Measurements from ENCODE around the gene MAP3K5.

The MAP3K5 gene

DNA sequence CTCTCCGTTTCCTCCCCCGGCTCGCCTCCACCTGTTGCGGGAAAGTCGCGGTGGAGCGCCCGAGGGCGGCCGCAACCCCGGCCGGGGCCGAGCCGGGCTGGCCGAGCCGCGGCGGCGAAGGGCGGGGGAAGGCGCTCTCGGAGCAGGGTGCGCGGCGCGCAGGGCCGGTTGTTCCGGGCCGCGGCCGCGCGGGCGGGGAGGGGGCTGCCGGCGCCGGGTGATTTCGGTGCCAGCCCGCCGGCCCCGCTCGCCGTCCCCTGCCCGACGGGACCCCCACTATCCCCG lies 242.3 kb downstream of the MAP3K5 start:
- H3K36me3 ChIP-seq (ENCODE audit: control insufficient read depth in 4 of 4, insufficient read depth in 4 of 4, low read length in 3 of 4): peaks cover 0 to under 1% (median 0%) of the 10 kb centered on the region in 4 experiments
- peak overlapping the region in 1 of 2 experiments; percentile 46 for H3K27ac ChIP-seq (ENCODE audit: insufficient read depth in 1 of 2, low read depth in 1 of 2, low read length in 2 of 2, poor library complexity in 1 of 2, severe bottlenecking in 2 of 2)
- H3K9me3 ChIP-seq (ENCODE audit: control extremely low read depth in 1 of 5, control insufficient read depth in 4 of 5, insufficient read depth in 2 of 5, low read depth in 1 of 5, low read length in 4 of 5): no peaks in the 10 kb centered on the region
- no peak for DNase-seq
- H3K4me3 ChIP-seq (ENCODE audit: control insufficient read depth in 1 of 7, extremely low read depth in 1 of 7, insufficient read depth in 4 of 7, low read depth in 2 of 7, low read length in 6 of 7): peak overlapping the region; percentile 60 to 88 (median 81)
- POLR2A ChIA-PET: interaction anchor here (1.0 kb wide), 1 partner anchor 25 kb away, joined by 3 read pairs; no protein-coding TSS in a partner anchor
- H3K4me1 ChIP-seq (ENCODE audit: control extremely low read depth in 1 of 4, control insufficient read depth in 4 of 4, insufficient read depth in 4 of 4, low read length in 3 of 4): peaks cover 0 to 34% (median 21%) of the 10 kb centered on the region in 4 experiments
- peaks cover 0 to 2% (median 0%) of the 10 kb centered on the region in 5 experiments for H3K27me3 ChIP-seq (replicated peaks in 2 of 5; ENCODE audit: control insufficient read depth in 4 of 5, insufficient read depth in 5 of 5, low read length in 4 of 5)
- CTCF ChIA-PET: interaction anchor here (0.6 to 5.5 kb wide), 20 partner anchors 10 to 260 kb away, joined by 3 to 89 read pairs (median 4); partner anchors contain the start of gene BCLAF1
- WGBS (ENCODE audit: insufficient coverage): 0% methylated on average over 39 of the region's 46 CpGs

DNA sequence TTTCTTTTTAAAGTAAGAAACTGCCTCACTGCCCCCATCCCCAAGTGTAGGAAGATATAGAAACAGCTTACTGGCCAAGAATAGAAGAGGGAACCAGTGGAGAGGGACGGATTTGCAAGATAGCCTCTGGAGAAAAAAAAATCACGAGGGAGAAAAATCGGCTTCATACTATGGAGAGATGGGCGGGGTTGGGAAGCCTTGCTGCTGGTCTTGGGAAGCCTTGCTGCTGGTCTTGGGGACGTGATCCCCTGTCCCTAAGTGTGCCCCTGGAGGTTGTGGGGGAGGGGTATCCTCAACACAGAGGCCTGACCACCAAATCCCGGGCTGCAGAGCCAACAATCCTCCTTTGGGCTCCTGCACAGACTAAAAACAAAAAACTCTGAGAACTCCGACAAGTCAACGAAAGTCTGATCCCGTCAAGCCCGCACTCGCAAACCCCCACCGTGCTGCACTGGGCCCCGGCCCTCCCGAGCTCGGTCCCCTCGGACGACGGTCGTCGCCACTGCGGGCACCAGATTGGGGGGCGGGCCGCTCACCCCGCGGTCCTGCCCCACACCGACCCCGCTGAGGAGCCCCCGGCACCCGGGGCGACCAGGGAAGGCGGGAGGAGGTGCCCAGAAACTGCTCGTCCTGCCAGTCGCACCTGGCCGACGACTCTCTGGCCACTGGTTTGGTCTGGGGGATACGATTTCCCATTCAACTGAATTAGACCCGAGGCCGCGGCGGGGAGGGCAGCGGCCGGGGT lies 242.8 kb downstream of the MAP3K5 start:
- Histone ChIP-seq H3K4me3 (ENCODE audit: control insufficient read depth in 1 of 7, extremely low read depth in 1 of 7, insufficient read depth in 4 of 7, low read depth in 2 of 7, low read length in 6 of 7) (peak overlapping the region; percentile 60 to 88 (median 81)), H3K27ac (ENCODE audit: insufficient read depth in 1 of 2, low read depth in 1 of 2, low read length in 2 of 2, poor library complexity in 1 of 2, severe bottlenecking in 2 of 2) (peak overlapping the region in 1 of 2 experiments; percentile 46), H3K4me1 (ENCODE audit: control extremely low read depth in 1 of 4, control insufficient read depth in 4 of 4, insufficient read depth in 4 of 4, low read length in 3 of 4) (peaks cover 0 to 34% (median 21%) of the 10 kb centered on the region in 4 experiments), H3K9me3 (ENCODE audit: control extremely low read depth in 1 of 5, control insufficient read depth in 4 of 5, insufficient read depth in 2 of 5, low read depth in 1 of 5, low read length in 4 of 5) (no peaks in the 10 kb centered on the region), H3K27me3 (replicated peaks in 2 of 5; ENCODE audit: control insufficient read depth in 4 of 5, insufficient read depth in 5 of 5, low read length in 4 of 5) (peaks cover 0 to 2% (median 0%) of the 10 kb centered on the region in 5 experiments), H3K36me3 (ENCODE audit: control insufficient read depth in 4 of 4, insufficient read depth in 4 of 4, low read length in 3 of 4) (no peaks in the 10 kb centered on the region)
- WGBS (ENCODE audit: insufficient coverage): 1% methylated on average over 39 of the region's 42 CpGs
- peak in 2 of 3 donors; percentile 33 to 45 for DNase-seq
- ChIA-PET CTCF (interaction anchor here (0.6 to 5.5 kb wide), 30 partner anchors 8 to 299 kb away, joined by 3 to 89 read pairs (median 4); partner anchors contain the start of gene BCLAF1), POLR2A (interaction anchor here (1.0 kb wide), 1 partner anchor 24 kb away, joined by 3 read pairs; no protein-coding TSS in a partner anchor)

GRCh38 chr6:136548582-136549299 lies 243.5 kb downstream of the MAP3K5 start:
- Histone ChIP-seq H3K27ac (ENCODE audit: insufficient read depth in 1 of 2, low read depth in 1 of 2, low read length in 2 of 2, poor library complexity in 1 of 2, severe bottlenecking in 2 of 2) (no peak overlapping the region), H3K36me3 (ENCODE audit: control insufficient read depth in 4 of 4, insufficient read depth in 4 of 4, low read length in 3 of 4) (no peaks in the 10 kb centered on the region), H3K27me3 (replicated peaks in 2 of 5; ENCODE audit: control insufficient read depth in 4 of 5, insufficient read depth in 5 of 5, low read length in 4 of 5) (peaks cover 0 to 2% (median 0%) of the 10 kb centered on the region in 5 experiments), H3K4me3 (ENCODE audit: control insufficient read depth in 1 of 7, extremely low read depth in 1 of 7, insufficient read depth in 4 of 7, low read depth in 2 of 7, low read length in 6 of 7) (peak overlapping the region in 5 of 7 experiments; percentile 75 to 88 (median 86)), H3K9me3 (ENCODE audit: control extremely low read depth in 1 of 5, control insufficient read depth in 4 of 5, insufficient read depth in 2 of 5, low read depth in 1 of 5, low read length in 4 of 5) (no peaks in the 10 kb centered on the region), H3K4me1 (ENCODE audit: control extremely low read depth in 1 of 4, control insufficient read depth in 4 of 4, insufficient read depth in 4 of 4, low read length in 3 of 4) (peaks cover 0 to 34% (median 21%) of the 10 kb centered on the region in 4 experiments)
- DNase-seq: no peak
- POLR2A ChIA-PET: no interaction called here
- 85% methylated on average over 13 of the region's 14 CpGs for WGBS (ENCODE audit: insufficient coverage)
- CTCF ChIA-PET: interaction anchor here (0.7 to 5.5 kb wide), 19 partner anchors 9 to 298 kb away, joined by 3 to 89 read pairs (median 4); no protein-coding TSS in a partner anchor

DNA sequence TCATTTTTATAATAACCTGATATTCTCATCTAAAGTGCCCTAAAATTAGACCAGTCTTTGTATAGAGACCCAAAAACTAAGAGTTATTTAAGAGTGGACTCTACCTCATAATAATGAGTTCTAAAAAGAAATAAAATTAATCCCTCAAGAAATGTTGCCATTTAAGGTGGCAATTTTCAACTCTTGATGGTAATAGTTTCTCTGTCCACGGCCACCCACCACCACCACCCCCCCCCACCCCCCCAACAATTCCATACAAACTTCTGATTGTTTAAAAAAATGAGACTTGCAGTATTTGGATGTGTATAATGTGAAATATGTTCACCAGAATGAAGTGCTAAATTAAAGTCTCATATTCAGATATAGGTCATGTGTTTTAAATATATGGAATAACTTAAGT lies 244.4 kb downstream of the MAP3K5 start:
- Histone ChIP-seq H3K27me3 (replicated peaks in 2 of 5; ENCODE audit: control insufficient read depth in 4 of 5, insufficient read depth in 5 of 5, low read length in 4 of 5) (peaks cover 0 to 2% (median 0%) of the 10 kb centered on the region in 5 experiments), H3K4me1 (ENCODE audit: control extremely low read depth in 1 of 4, control insufficient read depth in 4 of 4, insufficient read depth in 4 of 4, low read length in 3 of 4) (peaks cover 0 to 27% (median 21%) of the 10 kb centered on the region in 4 experiments), H3K27ac (ENCODE audit: insufficient read depth in 1 of 2, low read depth in 1 of 2, low read length in 2 of 2, poor library complexity in 1 of 2, severe bottlenecking in 2 of 2) (no peak overlapping the region), H3K9me3 (ENCODE audit: control extremely low read depth in 1 of 5, control insufficient read depth in 4 of 5, insufficient read depth in 2 of 5, low read depth in 1 of 5, low read length in 4 of 5) (no peaks in the 10 kb centered on the region), H3K36me3 (ENCODE audit: control insufficient read depth in 4 of 4, insufficient read depth in 4 of 4, low read length in 3 of 4) (no peaks in the 10 kb centered on the region), H3K4me3 (ENCODE audit: control insufficient read depth in 1 of 7, extremely low read depth in 1 of 7, insufficient read depth in 4 of 7, low read depth in 2 of 7, low read length in 6 of 7) (peak overlapping the region in 1 of 7 experiments; percentile 86)
- no peak for DNase-seq
- POLR2A ChIA-PET: interaction anchor here (0.9 kb wide), 1 partner anchor 23 kb away, joined by 5 read pairs; no protein-coding TSS in a partner anchor
- no CpG with 5 or more reads among the region's 1 CpG for WGBS (ENCODE audit: insufficient coverage)
- CTCF ChIA-PET: interaction anchor here (0.8 to 5.2 kb wide), 22 partner anchors 8 to 342 kb away, joined by 3 to 33 read pairs (median 5); no protein-coding TSS in a partner anchor

- DNase-seq: peak; percentile 77 to 88 (median 87)
- H3K9me3 ChIP-seq (ENCODE audit: control extremely low read depth in 1 of 5, control insufficient read depth in 4 of 5, insufficient read depth in 2 of 5, low read depth in 1 of 5, low read length in 4 of 5): no peaks in the 10 kb centered on the region
- H3K36me3 ChIP-seq (ENCODE audit: control insufficient read depth in 4 of 4, insufficient read depth in 4 of 4, low read length in 3 of 4): no peaks in the 10 kb centered on the region
- 0% methylated on average over 2 of the region's 4 CpGs for WGBS (ENCODE audit: insufficient coverage)
- H3K27ac ChIP-seq (ENCODE audit: insufficient read depth in 1 of 2, low read depth in 1 of 2, low read length in 2 of 2, poor library complexity in 1 of 2, severe bottlenecking in 2 of 2): no peak overlapping the region
- H3K4me1 ChIP-seq (ENCODE audit: control extremely low read depth in 1 of 4, control insufficient read depth in 4 of 4, insufficient read depth in 4 of 4, low read length in 3 of 4): peaks cover 0 to 27% (median 21%) of the 10 kb centered on the region in 4 experiments
- CTCF ChIA-PET: interaction anchor here (0.6 to 5.2 kb wide), 32 partner anchors 8 to 343 kb away, joined by 3 to 33 read pairs (median 4); no protein-coding TSS in a partner anchor
- H3K4me3 ChIP-seq (ENCODE audit: control insufficient read depth in 1 of 7, extremely low read depth in 1 of 7, insufficient read depth in 4 of 7, low read depth in 2 of 7, low read length in 6 of 7): no peak overlapping the region
- POLR2A ChIA-PET: interaction anchor here (0.9 kb wide), 1 partner anchor 22 kb away, joined by 5 read pairs; no protein-coding TSS in a partner anchor
- peaks cover 0 to 2% (median 0%) of the 10 kb centered on the region in 5 experiments for H3K27me3 ChIP-seq (replicated peaks in 2 of 5; ENCODE audit: control insufficient read depth in 4 of 5, insufficient read depth in 5 of 5, low read length in 4 of 5)
These were observed 244.9 kb downstream of the MAP3K5 start for GRCh38 chr6:136547336-136547735.

DNA sequence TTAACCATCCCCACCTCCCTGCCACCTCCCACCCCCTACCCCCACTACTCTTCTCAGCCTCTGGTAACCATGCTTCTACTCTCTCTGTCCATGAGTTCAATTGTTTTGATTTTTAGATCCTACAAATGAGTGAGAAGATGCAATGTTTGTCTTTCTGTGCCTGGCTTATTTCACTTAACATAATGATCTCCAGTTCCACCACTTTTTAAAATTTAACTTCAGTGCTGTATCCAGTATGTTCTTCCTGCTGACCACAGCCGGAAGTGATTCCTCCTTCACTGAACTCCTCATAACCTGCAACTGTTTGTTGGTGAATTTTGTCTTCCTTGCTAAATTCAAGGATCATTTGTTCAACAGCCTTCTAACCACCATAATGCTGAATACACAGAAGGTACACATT lies 245.9 kb downstream of the MAP3K5 start:
- Histone ChIP-seq H3K4me1 (ENCODE audit: control extremely low read depth in 1 of 4, control insufficient read depth in 4 of 4, insufficient read depth in 4 of 4, low read length in 3 of 4) (peaks cover 0 to 27% (median 21%) of the 10 kb centered on the region in 4 experiments), H3K36me3 (ENCODE audit: control insufficient read depth in 4 of 4, insufficient read depth in 4 of 4, low read length in 3 of 4) (no peaks in the 10 kb centered on the region), H3K9me3 (ENCODE audit: control extremely low read depth in 1 of 5, control insufficient read depth in 4 of 5, insufficient read depth in 2 of 5, low read depth in 1 of 5, low read length in 4 of 5) (no peaks in the 10 kb centered on the region), H3K27ac (ENCODE audit: insufficient read depth in 1 of 2, low read depth in 1 of 2, low read length in 2 of 2, poor library complexity in 1 of 2, severe bottlenecking in 2 of 2) (no peak overlapping the region), H3K4me3 (ENCODE audit: control insufficient read depth in 1 of 7, extremely low read depth in 1 of 7, insufficient read depth in 4 of 7, low read depth in 2 of 7, low read length in 6 of 7) (no peak overlapping the region), H3K27me3 (replicated peaks in 2 of 5; ENCODE audit: control insufficient read depth in 4 of 5, insufficient read depth in 5 of 5, low read length in 4 of 5) (peaks cover 0 to 2% (median 0%) of the 10 kb centered on the region in 5 experiments)
- CTCF ChIA-PET: interaction anchor here (0.8 to 5.2 kb wide), 10 partner anchors 11 to 171 kb away, joined by 3 to 33 read pairs (median 5); no protein-coding TSS in a partner anchor
- 83% methylated on average over 1 of the region's 1 CpG for WGBS (ENCODE audit: insufficient coverage)
- POLR2A ChIA-PET: no interaction called here
- no peak for DNase-seq
